HUES64 (cell line): ENCODE measurements around the gene ARIH2.
A peak's percentile ranks its signal among the peaks of the same experiment; 100 is the strongest.
"Not testable (repeated sequence)": the region's sequence is repeated elsewhere in the genome, so short reads cannot be mapped to it uniquely, and the experiment has no call there.

Source experiments
- H3K27ac ChIP-seq: 2 replicates; pipeline ENCODE4 v1.7.0; 2013; ENCODE audit warnings: low read depth, low read length, inconsistent platforms
- H3K27me3 ChIP-seq: 2 replicates; pipeline ENCODE4 v1.6.1; 2013; ENCODE audit warnings: mild to moderate bottlenecking, low read length; ENCODE audit not compliant: insufficient read depth
- H3K36me3 ChIP-seq: 2 replicates; pipeline ENCODE4 v1.6.1; 2013; ENCODE audit warnings: mild to moderate bottlenecking, low read length; ENCODE audit not compliant: insufficient read depth
- H3K4me1 ChIP-seq: 2 replicates; pipeline ENCODE4 v1.6.1; 2013; ENCODE audit warnings: mild to moderate bottlenecking, low read length, moderate library complexity; ENCODE audit not compliant: insufficient read depth
- H3K4me3 ChIP-seq: 2 replicates; pipeline ENCODE4 v1.5.1; 2013; ENCODE audit warnings: mild to moderate bottlenecking, low read length, moderate library complexity
- H3K9ac ChIP-seq: 2 replicates; pipeline ENCODE4 v1.6.1; 2013; ENCODE audit warnings: mild to moderate bottlenecking, low read depth, low read length
- H3K9me3 ChIP-seq: 2 replicates; pipeline ENCODE4 v1.6.1; 2013; ENCODE audit warnings: low read depth, low read length; ENCODE audit not compliant: insufficient read depth
- WGBS: fragments of 150-250, 120-280 bp; methylation state at CpG from one replicate; pipeline ENCODE4 v1.1.7; 2013; ENCODE audit warnings: missing lambda C conversion rate; 5-methylcytosine and 5-hydroxymethylcytosine counted together

Gene ARIH2

GRCh38 chr3:49005303-49005680 is 86.7 kb downstream of the ARIH2 start:
- no peaks in the 10 kb centered on the region for H3K9me3 ChIP-seq
- WGBS = 97% methylated on average over 3 of the region's 3 CpGs
- no peaks in the 10 kb centered on the region for H3K27me3 ChIP-seq
- H3K9ac ChIP-seq = no peak overlapping the region
- 0 out of 2 replicates have a peak, but pooled peaks cover 6% of the 10 kb centered on the region for H3K4me1 ChIP-seq
- H3K4me3 ChIP-seq = no peak overlapping the region
- no peak overlapping the region for H3K27ac ChIP-seq
- H3K36me3 ChIP-seq = peaks cover 5% of the 10 kb centered on the region; the same call in 1 of the 2 replicates

- Histone ChIP-seq H3K27me3 (no peaks in the 10 kb centered on the region), H3K4me1 (0 out of 2 replicates have a peak, but pooled peaks cover 6% of the 10 kb centered on the region), H3K9me3 (no peaks in the 10 kb centered on the region), H3K36me3 (peaks cover 5% of the 10 kb centered on the region; the same call in 1 of the 2 replicates), H3K4me3 (peak overlapping the region; percentile 96), H3K9ac (no peak overlapping the region), H3K27ac (no peak overlapping the region)
- WGBS = 93% methylated on average over 5 of the region's 5 CpGs
Observed at GRCh38 chr3:49005998-49006397, 87.4 kb downstream of the ARIH2 start.

DNA sequence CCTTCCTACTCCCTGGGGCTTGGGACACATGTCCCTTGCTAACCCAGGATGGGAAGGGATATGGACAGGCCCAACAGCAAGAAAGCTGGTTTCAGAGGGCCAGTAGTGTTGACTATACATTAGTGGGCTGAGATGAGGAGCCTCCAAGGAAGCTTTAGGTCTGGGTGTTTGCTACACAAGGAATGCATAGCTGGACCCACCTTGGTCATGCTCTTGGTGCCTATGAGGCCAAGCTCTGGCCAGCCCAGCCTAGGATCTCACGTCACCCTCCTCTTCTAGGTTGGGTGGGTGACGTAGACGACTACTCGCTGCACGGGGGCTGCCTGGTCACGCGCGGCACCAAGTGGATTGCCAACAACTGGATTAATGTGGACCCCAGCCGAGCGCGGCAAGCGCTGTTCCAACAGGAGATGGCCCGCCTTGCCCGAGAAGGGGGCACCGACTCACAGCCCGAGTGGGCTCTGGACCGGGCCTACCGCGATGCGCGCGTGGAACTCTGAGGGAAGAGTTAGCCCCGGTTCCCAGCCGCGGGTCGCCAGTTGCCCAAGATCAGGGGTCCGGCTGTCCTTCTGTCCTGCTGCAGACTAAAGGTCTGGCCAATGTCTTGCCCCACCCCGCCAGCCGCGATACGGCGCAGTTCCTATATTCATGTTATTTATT is 87.9 kb downstream of the ARIH2 start:
- Histone ChIP-seq H3K4me1 (0 out of 2 replicates have a peak, but pooled peaks cover 6% of the 10 kb centered on the region), H3K27ac (peak overlapping the region; percentile 100), H3K9me3 (no peaks in the 10 kb centered on the region), H3K36me3 (peaks cover 9% of the 10 kb centered on the region), H3K4me3 (peak overlapping the region; percentile 96), H3K9ac (peak overlapping the region; percentile 100), H3K27me3 (no peaks in the 10 kb centered on the region)
- WGBS = 4% methylated on average over 32 of the region's 32 CpGs

GRCh38 chr3:49007068-49007770 is 88.6 kb downstream of the ARIH2 start, which contains the start of gene WDR6:
Gene WDR6, plus strand, starts transcription at chr3:49007391. Its CDS starts 41 bp downstream, at chr3:49007432.
- Histone ChIP-seq H3K27me3 (no peaks in the 10 kb centered on the region), H3K4me3 (peak within 1 kb of the TSS; percentile 96), H3K36me3 (peaks cover 16% of the 10 kb centered on the region), H3K4me1 (0 out of 2 replicates have a peak, but pooled peaks cover 6% of the 10 kb centered on the region), H3K27ac (peak within 1 kb of the TSS; percentile 100), H3K9me3 (no peaks in the 10 kb centered on the region), H3K9ac (peak within 1 kb of the TSS; percentile 100)
- WGBS = under 1% methylated on average over 65 of the region's 65 CpGs

GRCh38 chr3:49007771-49008528 is 89.3 kb downstream of the ARIH2 start:
- Histone ChIP-seq H3K27ac (peak overlapping the region; percentile 100), H3K27me3 (no peaks in the 10 kb centered on the region), H3K36me3 (peaks cover 23% of the 10 kb centered on the region), H3K4me3 (peak overlapping the region; percentile 96), H3K9ac (peak overlapping the region; percentile 100), H3K9me3 (no peaks in the 10 kb centered on the region), H3K4me1 (0 out of 2 replicates have a peak, but pooled peaks cover 6% of the 10 kb centered on the region)
- 17% methylated on average over 41 of the region's 41 CpGs for WGBS

DNA sequence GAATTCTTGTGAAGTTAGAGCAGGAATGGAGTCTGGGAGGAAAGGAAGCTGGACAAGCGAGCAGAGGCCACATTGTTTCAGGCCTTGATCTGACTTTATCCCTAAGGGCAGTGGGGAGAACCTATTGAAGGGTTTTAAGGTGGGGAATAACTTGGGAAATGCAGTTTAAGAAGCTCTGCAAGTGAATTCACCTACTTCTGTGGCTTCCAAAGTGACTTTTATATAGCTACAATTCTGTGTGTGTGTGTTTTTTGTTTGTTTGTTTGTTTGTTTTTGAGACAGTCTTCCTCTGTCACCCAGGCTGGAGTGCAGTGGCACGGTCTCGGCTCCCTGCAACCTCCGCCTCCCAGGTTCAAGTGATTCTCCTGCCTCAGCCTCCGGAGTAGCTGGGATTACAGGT is 90.0 kb downstream of the ARIH2 start:
- H3K36me3 ChIP-seq = peaks cover 30% of the 10 kb centered on the region
- H3K4me1 ChIP-seq, H3K27me3 ChIP-seq, H3K27ac ChIP-seq, H3K9me3 ChIP-seq, H3K9ac ChIP-seq: not testable (repeated sequence)
- peak overlapping the region; percentile 96 for H3K4me3 ChIP-seq
- WGBS = 96% methylated on average over 5 of the region's 5 CpGs

DNA sequence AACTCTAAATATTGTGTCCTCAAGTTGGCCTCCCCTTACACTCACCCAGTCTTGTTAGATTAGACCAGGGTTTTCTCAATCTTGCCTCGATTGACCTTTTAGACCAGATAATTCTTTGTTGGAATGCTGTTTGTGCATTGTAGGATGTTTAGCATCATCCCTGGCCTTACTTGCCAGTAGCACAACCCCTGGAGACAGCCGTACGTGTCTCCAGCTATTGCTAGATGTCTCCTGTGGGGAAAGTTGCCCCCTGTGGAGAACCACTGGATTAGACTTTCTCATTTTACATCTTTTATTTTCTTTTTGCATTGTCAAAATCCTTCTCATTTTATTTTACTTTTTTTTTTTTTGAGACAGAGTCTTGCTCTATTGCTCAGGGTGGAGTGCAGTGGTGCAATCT is 90.8 kb downstream of the ARIH2 start:
- peaks cover 37% of the 10 kb centered on the region for H3K36me3 ChIP-seq

DNA sequence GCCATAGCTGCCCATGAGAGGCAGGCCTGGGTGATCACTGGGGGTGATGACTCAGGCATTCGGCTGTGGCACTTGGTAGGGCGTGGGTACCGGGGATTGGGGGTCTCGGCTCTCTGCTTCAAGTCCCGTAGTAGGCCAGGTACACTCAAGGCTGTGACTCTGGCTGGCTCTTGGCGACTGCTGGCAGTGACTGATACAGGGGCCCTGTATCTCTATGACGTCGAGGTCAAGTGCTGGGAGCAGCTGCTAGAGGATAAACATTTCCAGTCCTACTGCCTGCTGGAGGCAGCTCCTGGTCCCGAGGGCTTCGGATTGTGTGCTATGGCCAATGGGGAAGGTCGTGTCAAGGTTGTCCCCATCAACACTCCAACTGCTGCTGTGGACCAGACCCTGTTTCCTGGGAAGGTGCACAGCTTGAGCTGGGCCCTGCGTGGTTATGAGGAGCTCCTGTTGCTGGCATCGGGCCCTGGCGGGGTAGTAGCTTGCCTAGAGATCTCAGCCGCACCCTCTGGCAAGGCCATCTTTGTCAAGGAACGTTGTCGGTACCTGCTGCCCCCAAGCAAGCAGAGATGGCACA is 93.9 kb downstream of the ARIH2 start:
- H3K27me3 ChIP-seq = no peaks in the 10 kb centered on the region
- H3K36me3 ChIP-seq = peaks cover 61% of the 10 kb centered on the region
- WGBS = 94% methylated on average over 17 of the region's 17 CpGs
- H3K9ac ChIP-seq = no peak overlapping the region
- H3K27ac ChIP-seq = no peak overlapping the region
- no peaks in the 10 kb centered on the region for H3K9me3 ChIP-seq
- H3K4me1 ChIP-seq = 0 out of 2 replicates have a peak, but pooled peaks cover 6% of the 10 kb centered on the region
- no peak overlapping the region for H3K4me3 ChIP-seq

More for the DNA sequence above, 90.8 kb downstream of the ARIH2 start:
- H3K4me3 ChIP-seq = no peak overlapping the region
- no peaks in the 10 kb centered on the region for H3K9me3 ChIP-seq
- H3K27me3 ChIP-seq = no peaks in the 10 kb centered on the region
- 0 out of 2 replicates have a peak, but pooled peaks cover 6% of the 10 kb centered on the region for H3K4me1 ChIP-seq
- H3K9ac ChIP-seq = no peak overlapping the region
- H3K27ac ChIP-seq = no peak overlapping the region
- WGBS = 94% methylated on average over 3 of the region's 3 CpGs

- Histone ChIP-seq H3K9me3 (no peaks in the 10 kb centered on the region), H3K36me3 (peaks cover 61% of the 10 kb centered on the region), H3K4me3 (no peak overlapping the region), H3K27me3 (no peaks in the 10 kb centered on the region), H3K9ac (no peak overlapping the region), H3K27ac (no peak overlapping the region), H3K4me1 (0 out of 2 replicates have a peak, but pooled peaks cover 5% of the 10 kb centered on the region)
- 95% methylated on average over 19 of the region's 19 CpGs for WGBS
Observed at GRCh38 chr3:49013113-49013737, 94.6 kb downstream of the ARIH2 start.
